Transverse colon (tissue), 4 donors: ENCODE measurements around the gene SPATA31E1.

ENCODE experiments used
- CTCF ChIP-seq, 5 experiments: fragments of 200-600 bp in 3 of 5; fragments of 450-650 bp in 2 of 5; sonication (generic) in 3 of 5; IDR thresholded peaks; 1 replicate in 2 of 5; 2 replicates in 3 of 5; pipeline ENCODE4 v1.5.1; 2016 to 2017; ENCODE audit warnings: antibody characterized with exemption in 5 of 5, inconsistent platforms in 3 of 5, mild to moderate bottlenecking in 2 of 5, moderate library complexity in 1 of 5
- POLR2A ChIP-seq: fragments of 450-650 bp; IDR thresholded peaks from one replicate; pipeline ENCODE4 v1.6.1; 2016; ENCODE audit warnings: antibody characterized with exemption, mild to moderate bottlenecking, moderate library complexity
- POLR2AphosphoS5 ChIP-seq, 3 donors: sonication (generic); formaldehyde crosslinking; IDR thresholded peaks; one replicate each; pipeline ENCODE4 v1.6.1; 2016; ENCODE audit warnings: antibody characterized with exemption in 3 of 3

- no peak for TF ChIP-seq CTCF (IDR thresholded peaks at IDR 0.05)
- TF ChIP-seq POLR2A, result no peak
- TF ChIP-seq POLR2AphosphoS5 (IDR thresholded peaks at IDR 0.05), result no peak
These were observed 2.0 kb upstream of the SPATA31E1 start for GRCh38 chr9:87880683-87881082.
